C4-2B (cell line): ENCODE measurements around the gene HMGB2.

Experiments used
- CTCF ChIP-seq: fragments of 450-650 bp; conservative IDR thresholded peaks from 2 replicates; pipeline ENCODE4 v1.5.1; 2017; ENCODE audit warnings: mild to moderate bottlenecking
- ZFX ChIP-seq: fragments of 450-650 bp; IDR thresholded peaks from 2 replicates; pipeline ENCODE4 v1.6.1; 2017

DNA sequence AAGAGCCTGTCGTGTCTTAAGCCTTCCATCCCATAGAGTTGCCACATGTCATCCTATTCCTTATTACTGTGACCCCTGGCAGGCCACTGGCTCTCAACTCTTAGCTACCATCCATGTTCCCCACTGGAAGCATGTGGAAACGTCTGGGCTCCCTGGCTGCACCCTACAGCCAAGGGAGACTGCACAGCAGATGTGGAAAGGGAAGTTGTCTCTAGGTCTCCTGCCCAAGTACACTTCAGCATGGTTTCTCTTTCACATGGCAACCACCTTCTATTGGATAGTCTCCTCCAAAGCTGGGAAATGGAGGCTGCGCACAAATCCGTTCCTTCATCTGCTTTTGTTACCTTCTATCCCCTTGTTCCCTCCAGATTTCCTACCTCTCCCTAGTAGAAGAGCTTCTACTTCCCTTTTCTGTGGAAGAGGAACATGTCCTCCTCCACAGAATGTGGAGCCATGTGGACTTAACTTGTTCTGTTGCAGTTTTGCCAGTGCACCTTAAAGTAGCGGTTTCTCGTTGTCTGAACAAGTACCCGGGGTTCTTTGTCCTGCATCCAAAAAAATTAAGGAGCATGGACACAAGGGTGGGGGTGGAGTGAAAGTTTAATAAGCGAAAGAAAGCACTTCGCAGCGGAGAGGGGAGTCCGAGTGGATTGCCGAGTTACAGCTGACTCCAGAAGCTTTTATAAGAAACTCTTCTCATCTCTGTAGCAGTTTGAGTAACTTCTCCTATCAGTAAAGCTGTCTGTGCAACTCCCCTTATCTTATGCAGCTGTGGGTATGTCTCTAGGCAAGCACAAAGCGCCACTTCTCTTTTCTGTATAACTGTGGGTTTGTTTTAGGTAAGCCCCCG, 52.5 kb downstream of the HMGB2 start:
- TF ChIP-seq CTCF (no peak), ZFX (no peak)
